GM12864 (cell line): ENCODE measurements around the gene TMEM258.

Source experiments
- DNase-seq: peaks from one replicate; pipeline ENCODE4 v3.0.0-alpha.2; 2011; ENCODE audit warnings: low read depth
- H3K4me3 ChIP-seq: 2 replicates; pipeline ENCODE4 v1.5.1; 2011; ENCODE audit warnings: mild to moderate bottlenecking, low read depth, low read length, control low read depth
- CTCF ChIP-seq: IDR thresholded peaks from 2 replicates; pipeline ENCODE4 v1.5.1; 2011; ENCODE audit warnings: low read depth, mild to moderate bottlenecking, moderate library complexity, low read length, control low read depth, inconsistent platforms; ENCODE audit errors: missing control alignments

Gene TMEM258

GRCh38 chr11:61739966-61740365 is 52.4 kb downstream of the TMEM258 start:
- DNase-seq = no peak
- TF ChIP-seq CTCF = no peak

DNA sequence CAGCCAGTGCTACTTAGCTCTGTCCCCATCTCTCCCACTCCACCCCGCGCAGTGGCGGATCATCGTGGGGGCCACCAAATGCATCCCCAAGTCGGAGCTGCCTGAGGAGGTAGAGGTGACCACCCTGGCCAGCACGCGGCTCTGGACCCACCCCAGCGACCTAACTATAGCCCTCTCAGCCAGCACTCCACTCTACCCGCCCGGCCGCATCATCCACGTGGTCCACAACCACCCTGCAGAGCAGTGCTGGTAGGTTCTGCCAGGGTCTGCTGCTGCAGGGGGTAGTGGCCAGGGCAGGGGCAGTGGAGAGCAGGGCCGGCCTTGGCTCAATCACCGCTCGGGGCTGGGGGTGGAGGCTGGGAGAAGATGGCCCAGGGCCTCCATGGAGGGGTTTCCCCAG is 53.0 kb downstream of the TMEM258 start:
- no peak for DNase-seq
- no peak for TF ChIP-seq CTCF
- H3K4me3 ChIP-seq = no peak overlapping the region

More at GRCh38 chr11:61739966-61740365, 52.4 kb downstream of the TMEM258 start:
- no peak overlapping the region for H3K4me3 ChIP-seq
